ENCODE results near the gene CYP19A1.

DNA sequence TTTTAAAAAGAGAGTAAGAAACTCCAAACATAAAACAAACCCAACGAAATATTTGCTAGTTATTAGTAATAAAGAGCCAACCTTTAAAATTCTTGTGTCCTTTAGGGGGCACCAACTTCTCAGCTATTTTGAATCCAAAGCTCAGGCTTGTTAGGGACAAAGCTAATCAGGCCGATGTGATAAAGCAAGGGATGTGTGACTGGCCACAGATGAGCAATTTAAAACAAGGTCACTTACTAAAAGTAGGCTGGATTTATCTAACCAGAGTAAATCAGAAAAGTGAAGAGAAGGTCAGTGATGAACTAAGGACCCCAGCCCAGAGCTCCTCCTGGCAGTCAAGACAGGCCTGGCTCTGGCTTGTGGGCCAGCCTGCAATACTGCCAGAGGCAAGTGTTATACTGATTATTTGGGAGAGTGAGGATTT lies 108.5 kb downstream of the CYP19A1 start:
- TF ChIP-seq RAD21 (IDR thresholded peaks at IDR 0.05; ENCODE audit: low read depth) (peak; percentile 44), TAF1 (IDR thresholded peaks at IDR 0.05; ENCODE audit: low read depth) (no peak), REST (IDR thresholded peaks at IDR 0.05; ENCODE audit: low read depth) (no peak), EGR1 (IDR thresholded peaks at IDR 0.05) (no peak), EP300 (IDR thresholded peaks at IDR 0.05; ENCODE audit: borderline replicate concordance) (no peak), CEBPB (IDR thresholded peaks at IDR 0.05) (no peak), FOXM1 (IDR thresholded peaks at IDR 0.05; ENCODE audit: borderline replicate concordance, low read depth) (no peak), YY1 (IDR thresholded peaks at IDR 0.05; ENCODE audit: low read depth) (no peak), CREB1 (IDR thresholded peaks at IDR 0.05; ENCODE audit: low read depth) (no peak), TCF12 (IDR thresholded peaks at IDR 0.05; ENCODE audit: low read depth) (no peak), NFIC (IDR thresholded peaks at IDR 0.05) (no peak)
- TF ChIP-seq, protein P1, sequence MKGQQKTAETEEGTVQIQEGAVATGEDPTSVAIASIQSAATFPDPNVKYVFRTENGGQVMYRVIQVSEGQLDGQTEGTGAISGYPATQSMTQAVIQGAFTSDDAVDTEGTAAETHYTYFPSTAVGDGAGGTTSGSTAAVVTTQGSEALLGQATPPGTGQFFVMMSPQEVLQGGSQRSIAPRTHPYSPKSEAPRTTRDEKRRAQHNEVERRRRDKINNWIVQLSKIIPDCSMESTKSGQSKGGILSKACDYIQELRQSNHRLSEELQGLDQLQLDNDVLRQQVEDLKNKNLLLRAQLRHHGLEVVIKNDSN (IDR thresholded peaks at IDR 0.05), result no peak
- TF ChIP-seq, protein P2, sequence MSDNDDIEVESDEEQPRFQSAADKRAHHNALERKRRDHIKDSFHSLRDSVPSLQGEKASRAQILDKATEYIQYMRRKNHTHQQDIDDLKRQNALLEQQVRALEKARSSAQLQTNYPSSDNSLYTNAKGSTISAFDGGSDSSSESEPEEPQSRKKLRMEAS (IDR thresholded peaks at IDR 0.05), result no peak
